Bronchial epithelial cell (primary cell): ENCODE measurements around the gene ADD1. TPM values are rescaled to one million over a fixed set of nuclear protein-coding genes. Genes with fewer than 3 reads are reported as not detected.

Source experiments
- DNase-seq: peaks from one replicate; pipeline ENCODE4 v3.0.0-alpha.2; 2010; ENCODE audit warnings: low read depth
- FAIRE-seq: peaks from 2 replicates; lab custom pipeline; 2011; peaks lifted over from hg19 to GRCh38; lab: Jason Lieb, UNC
- H3K27me3 ChIP-seq: 2 replicates; pipeline ENCODE4 v1.5.1; 2011; ENCODE audit warnings: low read length; ENCODE audit not compliant: control insufficient read depth, insufficient read depth
- H3K36me3 ChIP-seq: 2 replicates; pipeline ENCODE4 v1.5.1; 2011; ENCODE audit warnings: low read length; ENCODE audit not compliant: control insufficient read depth, insufficient read depth
- H3K4me3 ChIP-seq: 2 replicates; pipeline ENCODE4 v1.5.1; 2011; ENCODE audit warnings: mild to moderate bottlenecking, low read depth, low read length, control low read depth
- total RNA-seq: library from RNA; depleted of rRNA; stranded (reverse); fragments of >200 nt; gene quantifications from 2 replicates; pipeline ENCODE4 v1.2.1, GENCODE V29; 2014
- TF ChIP-seq, protein P1 (sequence below): IDR thresholded peaks from 2 replicates; pipeline ENCODE4 v1.5.1; 2011; ENCODE audit warnings: mild to moderate bottlenecking, moderate library complexity, low read length, control low read depth, inconsistent platforms; ENCODE audit not compliant: insufficient read depth, severe bottlenecking

ADD1 gene
- total RNA-seq, 1 donor from 2014 or later: 71.9 TPM

- H3K27me3 ChIP-seq: no peaks in the 10 kb centered on the region
- FAIRE-seq: no peak
- H3K4me3 ChIP-seq: no peak overlapping the region
- TF ChIP-seq, protein P1, sequence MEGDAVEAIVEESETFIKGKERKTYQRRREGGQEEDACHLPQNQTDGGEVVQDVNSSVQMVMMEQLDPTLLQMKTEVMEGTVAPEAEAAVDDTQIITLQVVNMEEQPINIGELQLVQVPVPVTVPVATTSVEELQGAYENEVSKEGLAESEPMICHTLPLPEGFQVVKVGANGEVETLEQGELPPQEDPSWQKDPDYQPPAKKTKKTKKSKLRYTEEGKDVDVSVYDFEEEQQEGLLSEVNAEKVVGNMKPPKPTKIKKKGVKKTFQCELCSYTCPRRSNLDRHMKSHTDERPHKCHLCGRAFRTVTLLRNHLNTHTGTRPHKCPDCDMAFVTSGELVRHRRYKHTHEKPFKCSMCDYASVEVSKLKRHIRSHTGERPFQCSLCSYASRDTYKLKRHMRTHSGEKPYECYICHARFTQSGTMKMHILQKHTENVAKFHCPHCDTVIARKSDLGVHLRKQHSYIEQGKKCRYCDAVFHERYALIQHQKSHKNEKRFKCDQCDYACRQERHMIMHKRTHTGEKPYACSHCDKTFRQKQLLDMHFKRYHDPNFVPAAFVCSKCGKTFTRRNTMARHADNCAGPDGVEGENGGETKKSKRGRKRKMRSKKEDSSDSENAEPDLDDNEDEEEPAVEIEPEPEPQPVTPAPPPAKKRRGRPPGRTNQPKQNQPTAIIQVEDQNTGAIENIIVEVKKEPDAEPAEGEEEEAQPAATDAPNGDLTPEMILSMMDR: no peak
- H3K36me3 ChIP-seq: no peaks in the 10 kb centered on the region
- no peak for DNase-seq
These were observed 21.6 kb downstream of the ADD1 start for GRCh38 chr4:2865196-2865780.

GRCh38 chr4:2866160-2866861 is 22.7 kb downstream of the ADD1 start:
- FAIRE-seq: no peak
- Histone ChIP-seq H3K4me3 (no peak overlapping the region), H3K27me3 (no peaks in the 10 kb centered on the region), H3K36me3 (no peaks in the 10 kb centered on the region)
- TF ChIP-seq, protein P1: no peak
- no peak for DNase-seq

GRCh38 chr4:2866891-2867290 is 23.2 kb downstream of the ADD1 start:
- H3K4me3 ChIP-seq: no peak overlapping the region
- TF ChIP-seq, protein P1: no peak
- no peaks in the 10 kb centered on the region for H3K36me3 ChIP-seq
- no peak for FAIRE-seq
- H3K27me3 ChIP-seq: no peaks in the 10 kb centered on the region
- DNase-seq: no peak

DNA sequence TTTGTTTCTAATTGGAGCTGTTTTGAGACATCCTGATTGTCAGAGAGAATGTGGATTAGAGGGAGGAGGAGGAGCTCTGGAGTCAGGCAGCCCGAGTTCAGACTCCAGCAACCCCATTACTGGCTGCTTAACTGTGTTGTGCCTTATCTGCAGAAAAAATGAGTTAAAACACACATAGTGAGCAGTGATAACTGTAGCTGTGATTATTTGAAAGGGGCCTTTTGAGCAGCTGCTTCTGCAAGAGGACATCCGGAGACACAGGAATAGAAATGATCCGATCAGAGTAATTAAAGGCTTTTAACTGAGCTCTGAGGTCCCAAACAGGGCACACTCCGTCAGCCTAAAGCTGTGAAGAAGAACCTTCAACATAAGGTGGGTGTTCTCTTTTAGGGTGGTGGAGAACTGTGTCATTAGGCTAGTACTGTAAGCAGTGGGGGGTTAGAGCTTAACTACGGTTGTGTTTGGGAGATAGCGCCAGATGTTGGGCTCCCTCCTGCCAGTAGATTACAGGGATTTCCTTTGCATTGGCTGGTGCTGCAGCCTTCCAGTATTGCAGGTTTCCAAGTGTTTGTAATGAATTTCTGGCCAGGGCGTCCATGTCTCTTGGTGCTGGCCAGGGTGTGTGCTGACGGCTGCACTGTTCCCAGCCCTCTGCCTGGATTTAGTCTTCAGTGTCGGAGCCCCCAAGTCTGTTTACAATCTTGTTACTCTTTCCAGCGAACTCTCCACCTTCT is 24.3 kb downstream of the ADD1 start:
- H3K36me3 ChIP-seq: peaks cover 1% of the 10 kb centered on the region
- H3K4me3 ChIP-seq: no peak overlapping the region
- H3K27me3 ChIP-seq: no peaks in the 10 kb centered on the region
- FAIRE-seq (no peak), DNase-seq (no peak)
- TF ChIP-seq, protein P1: no peak

DNA sequence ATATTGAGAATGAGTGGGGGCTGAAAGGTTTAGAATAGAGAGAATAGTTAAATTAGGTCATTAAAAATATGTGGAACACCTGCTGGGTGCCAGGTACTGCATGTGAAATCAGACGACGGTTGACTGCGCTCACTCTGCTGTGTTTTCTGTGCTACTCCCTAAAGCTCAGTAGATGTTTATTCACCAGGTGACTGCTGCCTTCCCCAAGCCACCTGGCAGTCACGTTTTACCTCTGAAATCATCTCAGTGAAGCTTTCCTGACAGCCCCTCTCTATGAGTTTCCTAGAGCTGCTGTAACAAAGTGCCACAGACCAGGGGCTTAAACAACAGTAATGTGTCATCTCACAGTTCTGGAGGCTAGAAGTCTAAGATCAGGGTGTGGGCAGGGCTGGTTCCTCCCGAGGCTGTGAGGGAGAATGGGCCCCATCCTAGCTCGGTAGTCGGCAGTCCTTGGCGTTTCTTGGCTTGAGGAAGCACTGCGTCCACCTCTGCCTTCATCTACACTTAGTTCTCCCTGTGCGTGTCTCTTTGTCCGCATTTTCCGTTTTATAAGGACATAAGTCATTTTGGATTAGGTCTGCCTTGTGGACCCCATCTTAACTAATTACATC is 25.3 kb downstream of the ADD1 start:
- no peak overlapping the region for H3K4me3 ChIP-seq
- DNase-seq (no peak), FAIRE-seq (no peak)
- peaks cover 1% of the 10 kb centered on the region for H3K36me3 ChIP-seq
- TF ChIP-seq, protein P1: no peak
- H3K27me3 ChIP-seq: no peaks in the 10 kb centered on the region
